Adipose tissue (tissue), 3 donors: ENCODE data around the gene ZNF318. TPM values are rescaled to one million over a fixed set of nuclear protein-coding genes. Genes with fewer than 3 reads are reported as not detected.
"Not testable (repeated sequence)": the region's sequence is repeated elsewhere in the genome, so short reads cannot be mapped to it uniquely, and the experiment has no call there.

ENCODE experiments used
- H3K27ac ChIP-seq: one replicate; pipeline ENCODE4 v1.5.1; 2013; ENCODE audit warnings: low read depth, low read length
- WGBS, 3 donors: extraction: QIAGEN DNeasy Blood & Tissue Kit; methylation state at CpG; one replicate each; pipeline ENCODE4 v1.1.7; 2013; 5-methylcytosine and 5-hydroxymethylcytosine counted together
- polyA plus RNA-seq, 3 donors: library from polyadenylated mRNA; stranded (reverse); fragments of 200-250 nt; gene quantifications; one replicate each; pipeline ENCODE4 v1.2.3, GENCODE V29; 2013
- donor health status: healthy with polysubstance abuse.
- donor health status: Bipolar disorder and iron deficiency.
- donor health status: healthy.

Gene ZNF318
- polyA plus RNA-seq, 3 donors = 3.9 to 6.7 (median 5.2) TPM

- H3K27ac ChIP-seq = no peak within 1 kb of the TSS
- WGBS, 3 donors = 7 to 11% (median 10%) methylated on average over 39 of the region's 39 CpGs
Observed at GRCh38 chr6:43308101-43308989, 61.1 kb downstream of the ZNF318 start, which contains the start of gene CRIP3. Gene CRIP3, minus strand, starts transcription at chr6:43308826. Its CDS starts 34 bp downstream, at chr6:43308792.

DNA sequence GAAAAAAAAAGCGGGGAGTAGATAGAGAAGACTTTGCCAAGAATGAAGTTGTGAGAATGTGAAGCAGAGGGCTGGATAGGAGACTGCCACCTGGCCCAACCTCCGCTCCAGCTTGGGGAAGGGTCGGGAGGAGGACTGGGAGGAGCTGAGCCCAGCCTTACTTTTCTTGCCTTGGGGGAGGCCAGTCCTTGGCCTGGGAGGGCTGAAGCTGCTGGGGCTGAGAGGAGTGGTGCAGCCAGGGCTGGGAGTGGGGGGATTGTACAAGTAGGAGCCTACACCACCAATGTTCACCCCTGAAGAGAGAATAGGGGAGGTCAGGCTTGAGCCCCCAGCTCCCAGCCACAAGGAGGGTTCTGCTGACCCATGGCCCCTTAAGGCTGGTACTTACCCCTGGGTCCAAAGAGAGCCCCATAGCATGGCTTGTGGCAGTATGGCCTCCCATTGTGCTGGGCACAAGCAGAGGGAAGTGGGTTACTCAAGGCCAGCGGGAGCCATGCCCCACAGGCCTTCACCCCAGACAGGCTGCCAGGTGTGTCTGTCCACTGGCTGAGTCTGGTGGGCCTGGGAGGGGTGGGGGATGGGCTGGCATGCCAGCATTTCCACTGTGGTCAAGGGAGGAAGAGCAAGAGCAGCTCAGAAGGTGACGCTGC, 61.9 kb downstream of the ZNF318 start:
- whole genome bisulfite sequencing, 3 donors = 82 to 87% (median 87%) methylated on average over 4 to 5 of the region's 5 CpGs

DNA sequence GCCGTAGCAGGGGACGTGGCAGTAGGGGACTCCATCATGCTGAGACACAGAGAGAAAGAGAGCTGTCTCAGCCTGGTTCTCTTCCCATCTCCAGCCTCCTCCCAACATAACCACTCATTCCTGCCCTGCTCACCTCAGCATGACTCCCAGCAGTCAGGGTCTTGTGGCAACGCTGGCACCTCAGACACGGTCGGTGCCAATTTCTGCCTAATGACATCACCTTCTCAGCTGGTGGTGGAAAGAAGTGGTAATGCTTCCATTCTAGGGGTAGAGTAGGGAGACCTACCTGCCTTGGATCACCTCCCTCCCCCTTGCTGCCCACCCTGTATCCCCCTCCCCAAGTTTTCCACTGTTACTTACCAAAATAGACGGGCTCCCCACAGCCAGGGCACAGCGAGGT, 63.4 kb downstream of the ZNF318 start:
- 89 to 95% (median 91%) methylated on average over 7 of the region's 7 CpGs for WGBS, 3 donors
- H3K27ac ChIP-seq = no peak overlapping the region

More for the DNA sequence above, 61.9 kb downstream of the ZNF318 start:
- no peak overlapping the region for H3K27ac ChIP-seq

DNA sequence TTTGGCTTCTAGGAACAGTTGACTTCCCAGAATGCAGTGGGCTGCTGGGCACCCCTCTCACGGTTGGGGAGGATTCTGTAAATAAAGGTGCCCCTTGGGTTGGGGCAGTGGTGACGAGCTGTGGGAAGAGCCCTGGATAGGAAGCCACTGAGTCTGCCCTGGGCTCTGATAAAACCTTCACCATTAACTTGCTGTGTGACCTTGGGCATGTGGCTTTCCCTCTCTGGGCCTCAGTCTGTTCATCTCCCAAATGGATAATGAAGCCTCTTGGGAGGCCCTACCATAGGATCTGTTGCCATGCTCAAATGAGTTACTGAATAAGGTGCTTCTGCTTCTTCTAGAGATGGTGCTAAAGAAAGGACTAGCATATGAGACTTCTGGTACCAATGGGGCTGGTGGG, 64.6 kb downstream of the ZNF318 start:
- WGBS, 3 donors = 76 to 85% (median 79%) methylated on average over 2 of the region's 2 CpGs
- no peak overlapping the region for H3K27ac ChIP-seq

DNA sequence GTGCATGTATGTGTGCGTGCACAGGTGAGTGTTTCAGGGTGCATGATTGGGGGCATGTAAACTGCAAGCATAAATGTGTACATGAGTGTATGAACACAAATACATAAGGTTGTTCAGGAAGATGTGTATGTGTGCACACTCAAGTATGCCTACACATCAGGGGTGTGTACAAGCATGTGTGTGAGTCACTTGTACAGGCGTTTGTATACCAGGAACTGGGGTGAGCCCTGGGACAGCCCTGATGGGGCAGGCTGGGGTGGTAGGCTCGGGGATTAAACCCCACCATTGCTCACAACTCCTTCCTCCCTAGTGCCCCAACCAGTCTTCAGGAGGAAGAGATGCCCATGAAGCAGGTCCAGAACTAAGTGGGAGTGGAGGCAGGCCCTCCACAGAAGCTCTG, 65.1 kb downstream of the ZNF318 start:
- 78 to 84% (median 83%) methylated on average over 3 of the region's 3 CpGs for WGBS, 3 donors
- no peak overlapping the region for H3K27ac ChIP-seq

- H3K27ac ChIP-seq = no peak overlapping the region
- WGBS, 3 donors = 77 to 84% (median 77%) methylated on average over 8 of the region's 8 CpGs
Observed at GRCh38 chr6:43303751-43304331, 65.6 kb downstream of the ZNF318 start.

GRCh38 chr6:43303006-43303405, 66.4 kb downstream of the ZNF318 start:
- 80 to 93% (median 88%) methylated on average over 11 of the region's 11 CpGs for WGBS, 3 donors
- not testable (repeated sequence) for H3K27ac ChIP-seq

DNA sequence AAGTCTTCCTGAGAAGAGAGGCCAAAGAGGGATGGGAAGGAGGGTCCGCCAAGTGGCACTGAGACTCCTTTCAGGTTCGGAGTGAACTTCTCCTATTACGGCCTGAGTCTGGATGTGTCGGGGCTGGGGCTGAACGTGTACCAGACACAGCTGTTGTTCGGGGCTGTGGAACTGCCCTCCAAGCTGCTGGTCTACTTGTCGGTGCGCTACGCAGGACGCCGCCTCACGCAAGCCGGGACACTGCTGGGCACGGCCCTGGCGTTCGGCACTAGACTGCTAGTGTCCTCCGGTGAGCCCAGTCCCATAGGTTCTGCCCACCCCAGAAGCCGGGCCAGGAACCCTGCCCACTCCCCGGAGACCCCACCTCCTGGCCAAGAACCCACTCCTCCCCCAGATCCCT, 67.3 kb downstream of the ZNF318 start:
- 80 to 86% (median 81%) methylated on average over 19 of the region's 19 CpGs for WGBS, 3 donors

DNA sequence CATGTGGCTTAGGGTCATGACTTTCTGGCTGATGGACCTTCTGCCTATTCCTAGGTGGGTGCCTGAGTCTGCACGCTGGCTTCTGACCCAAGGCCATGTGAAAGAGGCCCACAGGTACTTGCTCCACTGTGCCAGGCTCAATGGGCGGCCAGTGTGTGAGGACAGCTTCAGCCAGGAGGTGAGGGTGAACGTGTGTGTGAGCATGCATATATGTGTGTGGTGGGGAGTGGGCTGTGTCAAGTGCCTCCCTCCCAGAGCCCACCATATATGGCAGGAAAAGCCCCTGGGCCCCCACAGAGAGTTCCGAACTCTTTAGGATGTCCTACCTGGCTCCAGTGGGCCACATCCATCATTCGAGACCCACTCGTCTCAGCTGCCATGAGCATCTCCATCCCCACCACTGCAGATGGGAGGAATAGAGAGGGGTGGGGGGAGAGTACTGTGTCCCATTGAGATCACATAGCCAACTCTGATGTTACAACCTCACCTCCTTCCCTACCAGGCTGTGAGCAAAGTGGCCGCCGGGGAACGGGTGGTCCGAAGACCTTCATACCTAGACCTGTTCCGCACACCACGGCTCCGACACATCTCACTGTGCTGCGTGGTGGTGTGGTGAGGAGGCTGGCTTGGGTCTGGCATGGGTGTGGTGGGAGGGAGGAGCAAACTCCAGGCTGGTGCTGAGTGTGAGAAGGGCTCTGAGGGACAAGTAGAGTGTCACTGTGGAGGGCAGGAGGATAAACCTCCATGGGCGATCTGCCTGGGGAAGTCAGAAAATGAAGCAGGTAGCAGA, 68.2 kb downstream of the ZNF318 start:
- 85 to 91% (median 88%) methylated on average over 15 of the region's 15 CpGs for WGBS, 3 donors

More for the DNA sequence above, 67.3 kb downstream of the ZNF318 start:
- no peak overlapping the region for H3K27ac ChIP-seq

DNA sequence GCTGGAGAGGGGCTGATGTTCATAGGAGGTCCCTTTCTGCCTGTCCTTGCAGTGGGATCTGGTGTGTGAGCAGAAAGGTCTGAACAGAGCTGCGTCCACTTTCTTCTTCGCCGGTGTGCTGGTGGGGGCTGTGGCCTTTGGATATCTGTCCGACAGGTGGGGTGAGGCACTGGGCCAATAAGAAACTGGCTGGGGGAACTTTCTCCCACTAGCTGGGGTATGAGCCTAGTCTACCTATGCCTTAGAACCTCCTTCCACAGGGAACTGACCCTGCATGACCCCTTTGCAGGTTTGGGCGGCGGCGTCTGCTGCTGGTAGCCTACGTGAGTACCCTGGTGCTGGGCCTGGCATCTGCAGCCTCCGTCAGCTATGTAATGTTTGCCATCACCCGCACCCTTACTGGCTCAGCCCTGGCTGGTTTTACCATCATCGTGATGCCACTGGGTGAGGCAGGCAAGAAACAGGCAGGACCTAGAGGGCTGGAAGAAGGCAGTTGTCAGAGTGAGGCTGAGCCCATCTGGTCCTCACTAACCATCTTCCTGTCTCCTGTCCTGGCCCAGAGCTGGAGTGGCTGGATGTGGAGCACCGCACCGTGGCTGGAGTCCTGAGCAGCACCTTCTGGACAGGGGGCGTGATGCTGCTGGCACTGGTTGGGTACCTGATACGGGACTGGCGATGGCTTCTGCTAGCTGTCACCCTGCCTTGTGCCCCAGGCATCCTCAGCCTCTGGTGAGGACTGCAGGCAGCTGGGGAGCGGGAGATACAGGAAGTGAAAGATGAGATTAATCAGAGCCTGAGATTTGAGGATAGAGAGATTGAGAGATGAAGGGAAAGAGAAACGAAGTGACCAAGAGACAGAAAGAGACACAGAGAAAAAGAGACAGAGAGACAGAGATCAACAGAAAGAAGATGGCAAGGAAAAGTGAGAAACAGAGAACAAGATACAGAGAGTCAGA, 69.8 kb downstream of the ZNF318 start:
- H3K27ac ChIP-seq = no peak overlapping the region
- 81 to 84% (median 81%) methylated on average over 18 of the region's 18 CpGs for WGBS, 3 donors

More for the DNA sequence above, 68.2 kb downstream of the ZNF318 start:
- H3K27ac ChIP-seq = no peak overlapping the region

- WGBS, 3 donors = 70 to 74% (median 71%) methylated on average over 12 of the region's 12 CpGs
- H3K27ac ChIP-seq = no peak overlapping the region
Observed at GRCh38 chr6:43298565-43299337, 70.7 kb downstream of the ZNF318 start.

- 65 to 71% (median 68%) methylated on average over 10 of the region's 10 CpGs for WGBS, 3 donors
- H3K27ac ChIP-seq = no peak within 1 kb of the TSS
Observed at GRCh38 chr6:43297644-43298564, 71.5 kb downstream of the ZNF318 start, which contains the start of gene SLC22A7. Gene SLC22A7, plus strand, starts transcription at chr6:43298260. Its CDS starts 99 bp downstream, at chr6:43298359.

- H3K27ac ChIP-seq = no peak overlapping the region
- 84 to 90% (median 89%) methylated on average over 5 of the region's 5 CpGs for WGBS, 3 donors
Observed at GRCh38 chr6:43296780-43297497, 72.5 kb downstream of the ZNF318 start.

DNA sequence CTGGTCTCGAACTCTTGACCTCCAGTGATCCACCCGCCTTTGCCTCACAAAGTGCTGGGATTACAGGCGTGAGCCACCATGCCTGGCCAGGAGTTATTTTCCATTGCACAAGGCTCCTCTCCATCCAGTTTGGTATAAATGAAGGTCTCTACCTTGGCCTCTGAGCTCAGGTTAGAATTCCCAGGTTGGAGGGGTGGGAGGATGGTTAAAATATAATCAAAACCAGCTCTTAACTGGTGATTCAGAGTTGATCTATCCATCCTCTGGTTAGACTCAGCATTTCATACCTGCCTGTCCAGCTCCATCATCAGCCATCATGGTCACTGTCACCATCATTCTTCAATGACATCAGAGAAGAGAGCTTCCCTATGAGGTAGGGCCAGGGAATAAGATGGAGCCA, 74.0 kb downstream of the ZNF318 start:
- 88 to 95% (median 93%) methylated on average over 3 of the region's 3 CpGs for WGBS, 3 donors
- no peak overlapping the region for H3K27ac ChIP-seq

DNA sequence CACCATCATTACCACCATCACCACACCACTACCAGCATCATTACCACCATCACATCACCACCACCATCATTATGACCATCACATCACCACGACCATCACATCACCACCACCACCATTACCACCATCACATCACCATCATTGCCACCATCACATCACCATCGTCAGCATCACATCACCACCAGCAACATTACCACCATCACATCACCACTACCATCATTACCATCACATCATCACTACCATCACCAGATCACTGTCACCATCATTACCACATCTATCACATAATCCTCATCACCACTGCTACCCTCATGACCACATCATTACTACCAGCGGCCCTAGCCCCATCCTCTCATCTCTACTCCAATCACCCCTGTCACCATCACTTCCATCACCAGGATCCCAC, 74.9 kb downstream of the ZNF318 start:
- WGBS, 3 donors = 77 to 85% (median 84%) methylated on average over 3 of the region's 3 CpGs

More for the DNA sequence above, 74.9 kb downstream of the ZNF318 start:
- no peak overlapping the region for H3K27ac ChIP-seq
